Measurements from ENCODE around the gene CYP2F1.

The CYP2F1 gene

DNA sequence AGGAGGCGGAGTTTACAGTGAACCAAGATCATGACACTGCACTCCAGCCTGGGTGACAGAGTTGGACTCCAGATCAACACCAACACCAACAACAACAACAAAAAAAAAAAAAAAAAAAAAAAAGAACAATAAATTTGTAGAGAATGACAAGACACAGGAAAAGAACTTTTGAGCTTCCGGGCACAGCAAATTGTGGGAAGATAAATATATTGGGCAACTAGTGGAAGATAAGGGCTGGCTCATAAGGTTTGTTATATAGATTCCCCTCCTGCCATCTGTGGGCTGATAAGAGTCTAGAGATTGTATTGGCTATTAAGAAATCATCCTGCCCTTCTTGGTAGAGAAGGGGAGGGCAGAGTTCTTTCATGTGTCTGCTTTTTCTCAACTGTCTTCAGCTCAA, 45.6 kb downstream of the CYP2F1 start (continued):
- TF ChIP-seq, protein P1, sequence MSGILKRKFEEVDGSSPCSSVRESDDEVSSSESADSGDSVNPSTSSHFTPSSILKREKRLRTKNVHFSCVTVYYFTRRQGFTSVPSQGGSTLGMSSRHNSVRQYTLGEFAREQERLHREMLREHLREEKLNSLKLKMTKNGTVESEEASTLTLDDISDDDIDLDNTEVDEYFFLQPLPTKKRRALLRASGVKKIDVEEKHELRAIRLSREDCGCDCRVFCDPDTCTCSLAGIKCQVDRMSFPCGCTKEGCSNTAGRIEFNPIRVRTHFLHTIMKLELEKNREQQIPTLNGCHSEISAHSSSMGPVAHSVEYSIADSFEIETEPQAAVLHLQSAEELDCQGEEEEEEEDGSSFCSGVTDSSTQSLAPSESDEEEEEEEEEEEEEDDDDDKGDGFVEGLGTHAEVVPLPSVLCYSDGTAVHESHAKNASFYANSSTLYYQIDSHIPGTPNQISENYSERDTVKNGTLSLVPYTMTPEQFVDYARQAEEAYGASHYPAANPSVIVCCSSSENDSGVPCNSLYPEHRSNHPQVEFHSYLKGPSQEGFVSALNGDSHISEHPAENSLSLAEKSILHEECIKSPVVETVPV (CRISPR knock-in tag; IDR thresholded peaks at IDR 0.05) = no peak
- TF ChIP-seq GLIS3 (CRISPR knock-in tag; IDR thresholded peaks at IDR 0.05) = no peak
- TF ChIP-seq, protein P2, sequence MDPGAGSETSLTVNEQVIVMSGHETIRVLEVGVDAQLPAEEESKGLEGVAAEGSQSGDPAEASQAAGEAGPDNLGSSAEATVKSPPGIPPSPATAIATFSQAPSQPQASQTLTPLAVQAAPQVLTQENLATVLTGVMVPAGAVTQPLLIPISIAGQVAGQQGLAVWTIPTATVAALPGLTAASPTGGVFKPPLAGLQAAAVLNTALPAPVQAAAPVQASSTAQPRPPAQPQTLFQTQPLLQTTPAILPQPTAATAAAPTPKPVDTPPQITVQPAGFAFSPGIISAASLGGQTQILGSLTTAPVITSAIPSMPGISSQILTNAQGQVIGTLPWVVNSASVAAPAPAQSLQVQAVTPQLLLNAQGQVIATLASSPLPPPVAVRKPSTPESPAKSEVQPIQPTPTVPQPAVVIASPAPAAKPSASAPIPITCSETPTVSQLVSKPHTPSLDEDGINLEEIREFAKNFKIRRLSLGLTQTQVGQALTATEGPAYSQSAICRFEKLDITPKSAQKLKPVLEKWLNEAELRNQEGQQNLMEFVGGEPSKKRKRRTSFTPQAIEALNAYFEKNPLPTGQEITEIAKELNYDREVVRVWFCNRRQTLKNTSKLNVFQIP (CRISPR knock-in tag; IDR thresholded peaks at IDR 0.05; ENCODE audit: borderline replicate concordance, low read depth) = no peak
- TF ChIP-seq ESRRG (CRISPR knock-in tag; IDR thresholded peaks at IDR 0.05) = no peak
- TF ChIP-seq SNAI2 (CRISPR knock-in tag; IDR thresholded peaks at IDR 0.05) = no peak
- no peak for TF ChIP-seq PPARA (CRISPR knock-in tag; IDR thresholded peaks at IDR 0.05; ENCODE audit: borderline replicate concordance)
- no peak for TF ChIP-seq TCF4 (CRISPR knock-in tag; IDR thresholded peaks at IDR 0.05; ENCODE audit: borderline replicate concordance)
- TF ChIP-seq OSR1 (CRISPR knock-in tag; IDR thresholded peaks at IDR 0.05) = no peak
- no peak for TF ChIP-seq RARB (CRISPR knock-in tag; IDR thresholded peaks at IDR 0.05)
- TF ChIP-seq ZNF70 (CRISPR knock-in tag; IDR thresholded peaks at IDR 0.05) = no peak

DNA sequence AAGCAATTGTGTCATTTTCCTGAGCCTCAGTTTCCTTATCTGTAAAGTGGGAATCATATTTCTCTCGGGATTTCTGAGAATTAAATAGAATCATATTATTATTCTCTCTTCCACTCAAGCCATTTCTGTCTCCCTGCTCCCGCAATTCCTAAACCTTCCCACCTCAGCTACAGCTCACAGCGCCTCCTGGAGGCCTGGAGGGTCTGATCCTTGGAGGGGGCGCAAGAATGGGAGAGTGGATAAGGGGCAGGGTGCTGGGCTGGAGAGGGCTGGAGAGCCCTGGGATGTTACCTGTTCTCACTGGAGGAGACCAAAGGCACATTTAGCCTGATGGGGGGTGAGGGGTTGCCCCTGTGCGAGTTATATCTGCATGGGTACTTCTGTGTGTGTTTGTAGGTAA, 47.7 kb downstream of the CYP2F1 start:
- ATAC-seq = no peak
- TF ChIP-seq ZNF565 (CRISPR knock-in tag; conservative IDR thresholded peaks at IDR 0.05; ENCODE audit: low read depth) (no peak), ARNTL (CRISPR knock-in tag; IDR thresholded peaks at IDR 0.05; ENCODE audit: borderline replicate concordance, low read depth) (no peak), GLIS3 (CRISPR knock-in tag; IDR thresholded peaks at IDR 0.05) (no peak), BACH2 (CRISPR knock-in tag; IDR thresholded peaks at IDR 0.05; ENCODE audit: borderline replicate concordance) (no peak), RARB (CRISPR knock-in tag; IDR thresholded peaks at IDR 0.05) (no peak), ZNF8 (CRISPR knock-in tag; IDR thresholded peaks at IDR 0.05) (no peak), TCF4 (CRISPR knock-in tag; IDR thresholded peaks at IDR 0.05; ENCODE audit: borderline replicate concordance) (no peak), ZC3H10 (CRISPR knock-in tag; IDR thresholded peaks at IDR 0.05) (no peak), SNAI2 (CRISPR knock-in tag; IDR thresholded peaks at IDR 0.05) (no peak)
- TF ChIP-seq, protein P3, sequence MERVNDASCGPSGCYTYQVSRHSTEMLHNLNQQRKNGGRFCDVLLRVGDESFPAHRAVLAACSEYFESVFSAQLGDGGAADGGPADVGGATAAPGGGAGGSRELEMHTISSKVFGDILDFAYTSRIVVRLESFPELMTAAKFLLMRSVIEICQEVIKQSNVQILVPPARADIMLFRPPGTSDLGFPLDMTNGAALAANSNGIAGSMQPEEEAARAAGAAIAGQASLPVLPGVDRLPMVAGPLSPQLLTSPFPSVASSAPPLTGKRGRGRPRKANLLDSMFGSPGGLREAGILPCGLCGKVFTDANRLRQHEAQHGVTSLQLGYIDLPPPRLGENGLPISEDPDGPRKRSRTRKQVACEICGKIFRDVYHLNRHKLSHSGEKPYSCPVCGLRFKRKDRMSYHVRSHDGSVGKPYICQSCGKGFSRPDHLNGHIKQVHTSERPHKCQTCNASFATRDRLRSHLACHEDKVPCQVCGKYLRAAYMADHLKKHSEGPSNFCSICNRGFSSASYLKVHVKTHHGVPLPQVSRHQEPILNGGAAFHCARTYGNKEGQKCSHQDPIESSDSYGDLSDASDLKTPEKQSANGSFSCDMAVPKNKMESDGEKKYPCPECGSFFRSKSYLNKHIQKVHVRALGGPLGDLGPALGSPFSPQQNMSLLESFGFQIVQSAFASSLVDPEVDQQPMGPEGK (CRISPR knock-in tag; IDR thresholded peaks at IDR 0.05; ENCODE audit: borderline replicate concordance) = no peak
- TF ChIP-seq, protein P2 (CRISPR knock-in tag; IDR thresholded peaks at IDR 0.05; ENCODE audit: borderline replicate concordance, low read depth) = no peak
- TF ChIP-seq, protein P4, sequence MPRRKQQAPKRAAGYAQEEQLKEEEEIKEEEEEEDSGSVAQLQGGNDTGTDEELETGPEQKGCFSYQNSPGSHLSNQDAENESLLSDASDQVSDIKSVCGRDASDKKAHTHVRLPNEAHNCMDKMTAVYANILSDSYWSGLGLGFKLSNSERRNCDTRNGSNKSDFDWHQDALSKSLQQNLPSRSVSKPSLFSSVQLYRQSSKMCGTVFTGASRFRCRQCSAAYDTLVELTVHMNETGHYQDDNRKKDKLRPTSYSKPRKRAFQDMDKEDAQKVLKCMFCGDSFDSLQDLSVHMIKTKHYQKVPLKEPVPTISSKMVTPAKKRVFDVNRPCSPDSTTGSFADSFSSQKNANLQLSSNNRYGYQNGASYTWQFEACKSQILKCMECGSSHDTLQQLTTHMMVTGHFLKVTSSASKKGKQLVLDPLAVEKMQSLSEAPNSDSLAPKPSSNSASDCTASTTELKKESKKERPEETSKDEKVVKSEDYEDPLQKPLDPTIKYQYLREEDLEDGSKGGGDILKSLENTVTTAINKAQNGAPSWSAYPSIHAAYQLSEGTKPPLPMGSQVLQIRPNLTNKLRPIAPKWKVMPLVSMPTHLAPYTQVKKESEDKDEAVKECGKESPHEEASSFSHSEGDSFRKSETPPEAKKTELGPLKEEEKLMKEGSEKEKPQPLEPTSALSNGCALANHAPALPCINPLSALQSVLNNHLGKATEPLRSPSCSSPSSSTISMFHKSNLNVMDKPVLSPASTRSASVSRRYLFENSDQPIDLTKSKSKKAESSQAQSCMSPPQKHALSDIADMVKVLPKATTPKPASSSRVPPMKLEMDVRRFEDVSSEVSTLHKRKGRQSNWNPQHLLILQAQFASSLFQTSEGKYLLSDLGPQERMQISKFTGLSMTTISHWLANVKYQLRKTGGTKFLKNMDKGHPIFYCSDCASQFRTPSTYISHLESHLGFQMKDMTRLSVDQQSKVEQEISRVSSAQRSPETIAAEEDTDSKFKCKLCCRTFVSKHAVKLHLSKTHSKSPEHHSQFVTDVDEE (CRISPR knock-in tag; IDR thresholded peaks at IDR 0.05) = no peak
- TF ChIP-seq, protein P5, sequence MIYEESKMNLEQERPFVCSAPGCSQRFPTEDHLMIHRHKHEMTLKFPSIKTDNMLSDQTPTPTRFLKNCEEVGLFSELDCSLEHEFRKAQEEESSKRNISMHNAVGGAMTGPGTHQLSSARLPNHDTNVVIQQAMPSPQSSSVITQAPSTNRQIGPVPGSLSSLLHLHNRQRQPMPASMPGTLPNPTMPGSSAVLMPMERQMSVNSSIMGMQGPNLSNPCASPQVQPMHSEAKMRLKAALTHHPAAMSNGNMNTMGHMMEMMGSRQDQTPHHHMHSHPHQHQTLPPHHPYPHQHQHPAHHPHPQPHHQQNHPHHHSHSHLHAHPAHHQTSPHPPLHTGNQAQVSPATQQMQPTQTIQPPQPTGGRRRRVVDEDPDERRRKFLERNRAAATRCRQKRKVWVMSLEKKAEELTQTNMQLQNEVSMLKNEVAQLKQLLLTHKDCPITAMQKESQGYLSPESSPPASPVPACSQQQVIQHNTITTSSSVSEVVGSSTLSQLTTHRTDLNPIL (CRISPR knock-in tag; IDR thresholded peaks at IDR 0.05; ENCODE audit: low read depth) = no peak
- TF ChIP-seq, protein P1 (CRISPR knock-in tag; IDR thresholded peaks at IDR 0.05) = no peak

All from SK-N-SH treated with all-trans-retinoic acid at 6 μM for 48 hours (cell line).